Measurements from ENCODE around the gene DDAH2.
"Not testable (repeated sequence)": the region's sequence is repeated elsewhere in the genome, so short reads cannot be mapped to it uniquely, and the experiment has no call there.

DDAH2 gene

GRCh38 chr6:31713465-31713864 lies 15.6 kb downstream of the DDAH2 start:
- DNase-seq (ENCODE audit: low read depth): no peak

- DNase-seq (ENCODE audit: low read depth): no peak
Observed at GRCh38 chr6:31712296-31712695, 16.8 kb downstream of the DDAH2 start.

- no peak for DNase-seq (ENCODE audit: low read depth)
Observed at GRCh38 chr6:31711233-31711632, 17.9 kb downstream of the DDAH2 start.

- no peak for DNase-seq (ENCODE audit: low read depth)
Observed at GRCh38 chr6:31710523-31711219, 18.4 kb downstream of the DDAH2 start.

GRCh38 chr6:31709157-31709556 lies 19.9 kb downstream of the DDAH2 start:
- not testable (repeated sequence) for DNase-seq (ENCODE audit: low read depth)

GRCh38 chr6:31708224-31708623 lies 20.9 kb downstream of the DDAH2 start:
- DNase-seq (ENCODE audit: low read depth): no peak

GRCh38 chr6:31707701-31708100 lies 21.4 kb downstream of the DDAH2 start:
- DNase-seq (ENCODE audit: low read depth): no peak

- no peak for DNase-seq (ENCODE audit: low read depth)
Observed at GRCh38 chr6:31706599-31706998, 22.5 kb downstream of the DDAH2 start, which contains the start of gene LY6G6F. Gene LY6G6F (plus strand): TSS chr6:31706866. CDS start chr6:31706907, 41 bp downstream.

GRCh38 chr6:31705931-31706330 lies 23.2 kb downstream of the DDAH2 start:
- no peak for DNase-seq (ENCODE audit: low read depth)

GRCh38 chr6:31702819-31703716 lies 26.0 kb downstream of the DDAH2 start, which contains the start of gene ABHD16A:
Gene ABHD16A (minus strand): TSS chr6:31703324. CDS start chr6:31703281, 43 bp downstream.
- peak; percentile 94 for DNase-seq (ENCODE audit: low read depth)

- DNase-seq (ENCODE audit: low read depth): no peak
Observed at GRCh38 chr6:31702405-31702818, 26.7 kb downstream of the DDAH2 start.

GRCh38 chr6:31701666-31702404 lies 27.3 kb downstream of the DDAH2 start:
- DNase-seq (ENCODE audit: low read depth): no peak

GRCh38 chr6:31700740-31701401 lies 28.2 kb downstream of the DDAH2 start:
- DNase-seq (ENCODE audit: low read depth): no peak

GRCh38 chr6:31697555-31697954 lies 31.5 kb downstream of the DDAH2 start:
- DNase-seq (ENCODE audit: low read depth): no peak

GRCh38 chr6:31693535-31693934 lies 35.6 kb downstream of the DDAH2 start:
- no peak for DNase-seq (ENCODE audit: low read depth)

GRCh38 chr6:31692886-31693285 lies 36.2 kb downstream of the DDAH2 start:
- DNase-seq (ENCODE audit: low read depth): no peak

- DNase-seq (ENCODE audit: low read depth): no peak
Observed at GRCh38 chr6:31692353-31692752, 36.7 kb downstream of the DDAH2 start.

- DNase-seq (ENCODE audit: low read depth): no peak
Observed at GRCh38 chr6:31691564-31692108, 37.5 kb downstream of the DDAH2 start.

- DNase-seq (ENCODE audit: low read depth): no peak
Observed at GRCh38 chr6:31691078-31691463, 38.0 kb downstream of the DDAH2 start.

GRCh38 chr6:31690231-31691077 lies 38.6 kb downstream of the DDAH2 start:
- no peak for DNase-seq (ENCODE audit: low read depth)
